HUES48 (cell line): Measurements from ENCODE around the gene OR6B3.

Source experiments
- H3K27ac ChIP-seq: one replicate; pipeline ENCODE4 v1.7.0; 2013; ENCODE audit warnings: low read depth, low read length, inconsistent platforms
- H3K27me3 ChIP-seq: 2 replicates; pipeline ENCODE4 v1.6.1; 2013; ENCODE audit warnings: mild to moderate bottlenecking, low read length; ENCODE audit not compliant: control insufficient read depth, insufficient read depth
- H3K36me3 ChIP-seq: 2 replicates; pipeline ENCODE4 v1.6.1; 2013; ENCODE audit warnings: low read length; ENCODE audit not compliant: control insufficient read depth, insufficient read depth
- H3K4me1 ChIP-seq: 2 replicates; pipeline ENCODE4 v1.6.1; 2013; ENCODE audit warnings: mild to moderate bottlenecking, low read length; ENCODE audit not compliant: control insufficient read depth, insufficient read depth
- H3K4me3 ChIP-seq: 2 replicates; pipeline ENCODE4 v1.5.1; 2013; ENCODE audit warnings: mild to moderate bottlenecking, low read depth, low read length
- H3K9ac ChIP-seq: 2 replicates; pipeline ENCODE4 v1.6.1; 2013; ENCODE audit warnings: mild to moderate bottlenecking, low read depth, low read length, moderate library complexity
- H3K9me3 ChIP-seq: 2 replicates; pipeline ENCODE4 v1.6.1; 2013; ENCODE audit warnings: low read length; ENCODE audit not compliant: control insufficient read depth, insufficient read depth

OR6B3 gene

GRCh38 chr2:240053173-240054155 lies at the start of gene OR6B3:
Gene OR6B3, minus strand, starts transcription at chr2:240053521.
- Histone ChIP-seq H3K4me3 (no peak within 1 kb of the TSS), H3K36me3 (no peaks in the 10 kb centered on the region), H3K27ac (no peak within 1 kb of the TSS), H3K27me3 (no peaks in the 10 kb centered on the region), H3K9me3 (no peaks in the 10 kb centered on the region), H3K4me1 (no peaks in the 10 kb centered on the region), H3K9ac (no peak within 1 kb of the TSS)

DNA sequence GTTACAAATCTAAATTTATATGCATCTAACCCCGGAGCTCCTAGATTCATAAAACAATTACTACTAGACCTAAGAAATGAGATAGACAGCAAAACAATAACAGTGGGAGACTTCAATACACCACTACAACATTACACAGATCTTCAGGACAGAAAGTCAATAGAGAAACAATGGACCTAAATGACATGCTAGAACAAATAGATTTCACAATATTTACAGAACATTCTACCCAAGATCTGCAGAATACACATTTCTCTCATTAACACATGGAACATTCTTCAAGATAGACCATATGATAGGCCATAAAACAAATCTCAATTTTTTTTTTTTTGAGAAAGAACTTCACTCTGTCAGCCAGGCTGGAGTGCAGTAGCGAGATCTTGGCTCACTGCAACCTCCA lies 45.0 kb upstream of the OR6B3 start:
- no peak overlapping the region for H3K9ac ChIP-seq
- H3K4me3 ChIP-seq: no peak overlapping the region
- no peaks in the 10 kb centered on the region for H3K9me3 ChIP-seq
- H3K27me3 ChIP-seq: peaks cover 22% of the 10 kb centered on the region
- no peaks in the 10 kb centered on the region for H3K36me3 ChIP-seq
- H3K4me1 ChIP-seq: peaks cover 13% of the 10 kb centered on the region
- no peak overlapping the region for H3K27ac ChIP-seq

DNA sequence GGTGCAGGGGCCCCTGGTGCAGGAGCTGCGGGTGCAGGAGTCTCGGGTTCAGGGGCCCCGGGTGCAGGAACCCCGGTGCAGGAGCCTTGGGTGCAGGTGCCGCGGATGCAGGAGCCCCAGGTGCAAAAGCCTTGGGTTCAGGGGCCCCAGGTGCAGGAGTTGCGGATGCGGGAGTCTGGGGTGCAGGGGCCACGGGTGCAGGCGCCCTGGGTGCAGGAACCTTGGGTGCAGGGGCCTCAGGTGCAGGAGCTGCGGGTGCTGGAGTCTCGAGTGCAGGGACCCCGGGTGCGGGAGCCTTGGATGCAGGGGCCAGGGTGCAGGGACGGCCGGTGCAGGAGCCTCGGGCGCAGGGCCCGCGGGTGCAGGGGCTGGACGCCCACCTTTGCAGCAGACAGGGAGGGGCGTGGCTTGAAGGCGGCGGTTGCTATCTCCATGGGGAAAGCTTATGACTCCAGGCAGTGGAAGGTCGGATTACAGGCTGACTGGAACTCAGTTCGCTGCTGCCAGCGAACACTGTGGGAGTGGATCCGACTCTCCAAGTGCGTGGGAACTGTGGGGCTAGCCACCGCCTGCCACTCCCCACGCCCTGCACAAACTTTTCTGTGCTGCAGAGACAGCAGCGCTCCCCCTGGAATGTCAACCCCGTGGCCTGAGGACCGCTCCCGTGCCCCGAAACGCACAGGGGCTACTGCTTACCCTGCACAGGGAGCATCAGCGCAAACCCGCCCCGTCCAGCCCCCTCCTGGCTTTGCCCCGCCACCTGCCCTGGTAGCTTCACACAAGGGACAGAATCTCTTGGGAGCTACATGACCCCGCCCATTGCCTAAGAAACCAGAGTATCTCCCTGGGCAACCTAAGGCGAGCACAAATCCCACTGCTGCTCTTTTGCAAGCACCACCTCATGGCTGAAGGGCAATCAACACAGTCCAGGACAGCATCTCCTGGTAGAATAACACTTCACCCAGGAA lies 42.5 kb upstream of the OR6B3 start:
- Histone ChIP-seq H3K36me3 (no peaks in the 10 kb centered on the region), H3K9me3 (no peaks in the 10 kb centered on the region), H3K4me3 (peak overlapping the region; percentile 68), H3K9ac (no peak overlapping the region), H3K27ac (no peak overlapping the region), H3K27me3 (peaks cover 22% of the 10 kb centered on the region), H3K4me1 (peaks cover 17% of the 10 kb centered on the region)

- H3K9ac ChIP-seq: no peak overlapping the region
- peaks cover 18% of the 10 kb centered on the region for H3K9me3 ChIP-seq
- no peaks in the 10 kb centered on the region for H3K36me3 ChIP-seq
- no peak overlapping the region for H3K27ac ChIP-seq
- H3K4me1 ChIP-seq: peaks cover 4% of the 10 kb centered on the region; the same call in 1 of the 2 replicates
- H3K27me3 ChIP-seq: no peaks in the 10 kb centered on the region
- H3K4me3 ChIP-seq: no peak overlapping the region
Observed at GRCh38 chr2:240089306-240089705, 36.0 kb upstream of the OR6B3 start.

DNA sequence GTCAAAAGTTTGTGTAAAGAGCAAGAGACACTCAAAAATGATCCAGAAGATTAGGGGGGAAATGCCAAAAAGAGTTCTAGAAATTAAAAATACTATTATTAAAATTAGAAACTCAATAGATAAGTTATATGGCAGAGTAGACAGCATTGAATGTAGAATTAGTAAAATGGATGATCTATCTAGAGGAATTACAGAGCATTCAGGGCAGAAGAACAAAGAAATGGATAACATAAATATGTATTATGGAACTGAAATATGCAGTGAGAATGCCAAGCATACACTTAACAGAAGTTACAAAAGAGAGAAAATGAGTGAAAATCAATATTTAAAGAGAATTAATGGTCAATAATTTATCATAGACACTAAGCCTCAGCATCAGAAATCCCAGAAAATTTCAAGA lies 33.2 kb upstream of the OR6B3 start:
- Histone ChIP-seq H3K27ac (no peak overlapping the region), H3K27me3 (no peaks in the 10 kb centered on the region), H3K9me3 (peaks cover 18% of the 10 kb centered on the region), H3K36me3 (no peaks in the 10 kb centered on the region), H3K4me3 (no peak overlapping the region), H3K4me1 (peaks cover 3% of the 10 kb centered on the region; the same call in 1 of the 2 replicates), H3K9ac (no peak overlapping the region)

DNA sequence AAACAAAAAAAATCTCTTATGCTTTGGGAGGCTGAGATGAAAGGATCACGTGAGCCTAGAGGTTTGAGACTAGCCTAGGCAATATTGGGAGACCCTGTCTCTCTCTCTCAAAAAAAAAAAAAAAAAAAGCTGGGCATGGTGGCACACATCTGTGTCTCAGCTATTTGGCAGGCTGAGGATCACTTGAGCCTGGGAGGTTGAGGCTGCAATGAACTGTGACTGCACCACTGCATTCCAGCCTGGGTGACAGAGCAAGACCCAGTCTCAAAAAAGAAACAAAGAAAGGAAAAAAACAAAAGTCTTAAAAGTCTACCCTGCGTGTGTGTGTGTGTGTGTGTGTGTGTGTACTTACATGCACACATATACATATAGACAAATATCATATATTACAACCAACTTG lies 25.3 kb upstream of the OR6B3 start:
- H3K27ac ChIP-seq: no peak overlapping the region
- H3K4me3 ChIP-seq: no peak overlapping the region
- no peaks in the 10 kb centered on the region for H3K27me3 ChIP-seq
- H3K36me3 ChIP-seq: no peaks in the 10 kb centered on the region
- H3K9ac ChIP-seq: no peak overlapping the region
- H3K9me3 ChIP-seq: peaks cover 20% of the 10 kb centered on the region
- no peaks in the 10 kb centered on the region for H3K4me1 ChIP-seq

- Histone ChIP-seq H3K9me3 (peaks cover 22% of the 10 kb centered on the region), H3K4me1 (no peaks in the 10 kb centered on the region), H3K9ac (no peak overlapping the region), H3K36me3 (no peaks in the 10 kb centered on the region), H3K4me3 (no peak overlapping the region), H3K27me3 (no peaks in the 10 kb centered on the region), H3K27ac (no peak overlapping the region)
Observed at GRCh38 chr2:240077442-240077841, 24.1 kb upstream of the OR6B3 start.

GRCh38 chr2:240074545-240074944 lies 21.2 kb upstream of the OR6B3 start:
- H3K9me3 ChIP-seq: peaks cover 22% of the 10 kb centered on the region
- H3K27ac ChIP-seq: no peak overlapping the region
- H3K4me3 ChIP-seq: no peak overlapping the region
- H3K36me3 ChIP-seq: no peaks in the 10 kb centered on the region
- no peaks in the 10 kb centered on the region for H3K27me3 ChIP-seq
- no peak overlapping the region for H3K9ac ChIP-seq
- no peaks in the 10 kb centered on the region for H3K4me1 ChIP-seq

- Histone ChIP-seq H3K27me3 (no peaks in the 10 kb centered on the region), H3K27ac (no peak overlapping the region), H3K9me3 (peaks cover 7% of the 10 kb centered on the region; the same call in 1 of the 2 replicates), H3K4me1 (peaks cover 17% of the 10 kb centered on the region), H3K9ac (no peak overlapping the region), H3K36me3 (no peaks in the 10 kb centered on the region), H3K4me3 (no peak overlapping the region)
Observed at GRCh38 chr2:240070907-240071306, 17.6 kb upstream of the OR6B3 start.

GRCh38 chr2:240069829-240070228 lies 16.5 kb upstream of the OR6B3 start:
- H3K36me3 ChIP-seq: no peaks in the 10 kb centered on the region
- peaks cover 27% of the 10 kb centered on the region for H3K4me1 ChIP-seq
- H3K27ac ChIP-seq: no peak overlapping the region
- no peak overlapping the region for H3K4me3 ChIP-seq
- H3K9ac ChIP-seq: no peak overlapping the region
- H3K27me3 ChIP-seq: no peaks in the 10 kb centered on the region
- H3K9me3 ChIP-seq: peaks cover 7% of the 10 kb centered on the region; the same call in 1 of the 2 replicates
